G401 (cell line): ENCODE data around the gene UVRAG. TPM values are rescaled to one million over a fixed set of nuclear protein-coding genes. Genes with fewer than 3 reads are reported as not detected.

Experiments
- DNase-seq: peaks from one replicate; pipeline ENCODE4 v3.0.0-alpha.2; 2015; ENCODE audit warnings: low spot score
- in situ Hi-C: cut with HindIII; loops from 2 replicates; pipeline ENCODE4 v1.10.0; 2016; ENCODE audit warnings: low sequenced_read_pairs, mixed read lengths
- total RNA-seq: library from RNA; depleted of rRNA; stranded (reverse); fragments of >200 nt; shearing (Covaris generic); gene quantifications from 2 replicates; pipeline ENCODE4 v1.2.3, GENCODE V29; 2014; rRNA removed

The UVRAG gene
- total RNA-seq = 10.1 and 12.3 TPM in 2 replicates

GRCh38 chr11:75814677-75815344 lies at the start of gene UVRAG:
Gene UVRAG, plus strand, starts transcription at chr11:75815210. Its CDS starts 198 bp downstream, at chr11:75815408.
- in situ Hi-C loops = no loop called here
- peak; percentile 100 for DNase-seq

GRCh38 chr11:75766443-75767227 lies 48.4 kb upstream of the UVRAG start:
- no peak for DNase-seq
- in situ Hi-C loops = no loop called here

DNA sequence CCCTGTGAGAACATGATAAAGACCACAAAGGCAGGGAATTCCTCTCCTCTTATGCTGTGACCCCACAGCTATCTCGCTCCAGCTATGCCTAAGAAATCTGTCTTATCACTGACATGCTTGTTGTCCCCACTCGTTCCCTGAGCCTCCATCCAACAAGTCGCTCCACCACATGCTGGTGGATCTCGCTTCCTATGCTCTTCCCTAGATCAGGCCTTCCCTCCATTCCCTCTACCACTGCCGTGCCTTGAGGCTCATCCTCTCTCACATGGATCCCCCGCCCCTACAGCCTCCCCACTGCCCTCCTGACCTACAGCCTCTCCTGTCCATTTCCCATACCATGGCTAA lies 47.8 kb upstream of the UVRAG start:
- in situ Hi-C loops = no loop called here
- no peak for DNase-seq

GRCh38 chr11:75767793-75768111 lies 47.3 kb upstream of the UVRAG start:
- DNase-seq = no peak
- in situ Hi-C loops = no loop called here

GRCh38 chr11:75768112-75768908 lies 46.7 kb upstream of the UVRAG start, which contains the start of gene DGAT2:
Gene DGAT2, plus strand, starts transcription at chr11:75768778. Its CDS starts 214 bp downstream, at chr11:75768992.
- in situ Hi-C loops = no loop called here

GRCh38 chr11:75768909-75769771 lies 45.9 kb upstream of the UVRAG start:
- in situ Hi-C loops = no loop called here
- no peak for DNase-seq

More at GRCh38 chr11:75768112-75768908, 46.7 kb upstream of the UVRAG start, which contains the start of gene DGAT2:
- DNase-seq = peak; percentile 25

GRCh38 chr11:75770102-75770501 lies 44.9 kb upstream of the UVRAG start:
- DNase-seq = no peak
- in situ Hi-C loops = no loop called here

DNA sequence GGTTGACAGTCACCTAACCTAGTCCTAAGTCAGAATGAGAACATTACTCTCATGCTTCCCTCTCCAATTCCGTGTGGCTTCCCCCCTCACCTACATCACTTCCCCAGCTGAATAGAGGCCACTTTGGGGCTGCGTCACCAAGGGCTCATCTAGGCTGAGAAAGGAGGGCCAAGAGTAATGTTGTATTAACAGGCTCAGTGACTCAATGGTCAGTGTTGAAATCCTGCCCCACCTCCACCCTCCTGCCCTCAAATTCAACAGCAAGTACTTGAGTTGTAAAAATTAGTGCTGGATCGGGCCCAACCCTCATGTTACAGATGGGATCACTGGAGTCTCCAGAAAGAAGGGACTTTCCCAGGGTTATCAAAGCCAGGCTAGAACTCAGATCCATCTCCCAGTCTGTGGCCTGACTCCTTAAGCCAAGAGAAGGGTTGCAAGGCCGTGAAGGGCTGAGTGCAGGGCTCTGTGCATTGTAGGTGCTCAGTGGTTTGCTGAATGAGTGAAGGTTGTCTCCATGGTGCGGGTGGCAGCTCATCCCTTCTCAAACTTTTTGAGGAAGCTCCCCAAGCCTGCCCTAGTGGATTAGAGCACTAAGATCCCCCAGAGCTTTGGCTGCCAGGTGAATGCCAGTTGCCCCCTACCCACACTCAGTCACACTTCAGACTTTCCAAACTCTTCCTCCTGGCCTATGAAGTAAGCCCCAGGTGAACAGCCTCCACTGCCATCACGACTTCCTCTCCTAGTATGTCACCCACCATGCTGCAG lies 43.2 kb upstream of the UVRAG start:
- DNase-seq = no peak
- in situ Hi-C loops = no loop called here

GRCh38 chr11:75773595-75774353 lies 41.2 kb upstream of the UVRAG start:
- DNase-seq = no peak
- in situ Hi-C loops = no loop called here

- in situ Hi-C loops = no loop called here
- DNase-seq = no peak
These were observed 40.0 kb upstream of the UVRAG start for GRCh38 chr11:75775056-75775455.

GRCh38 chr11:75776546-75776945 lies 38.5 kb upstream of the UVRAG start:
- no peak for DNase-seq
- in situ Hi-C loops = no loop called here

DNA sequence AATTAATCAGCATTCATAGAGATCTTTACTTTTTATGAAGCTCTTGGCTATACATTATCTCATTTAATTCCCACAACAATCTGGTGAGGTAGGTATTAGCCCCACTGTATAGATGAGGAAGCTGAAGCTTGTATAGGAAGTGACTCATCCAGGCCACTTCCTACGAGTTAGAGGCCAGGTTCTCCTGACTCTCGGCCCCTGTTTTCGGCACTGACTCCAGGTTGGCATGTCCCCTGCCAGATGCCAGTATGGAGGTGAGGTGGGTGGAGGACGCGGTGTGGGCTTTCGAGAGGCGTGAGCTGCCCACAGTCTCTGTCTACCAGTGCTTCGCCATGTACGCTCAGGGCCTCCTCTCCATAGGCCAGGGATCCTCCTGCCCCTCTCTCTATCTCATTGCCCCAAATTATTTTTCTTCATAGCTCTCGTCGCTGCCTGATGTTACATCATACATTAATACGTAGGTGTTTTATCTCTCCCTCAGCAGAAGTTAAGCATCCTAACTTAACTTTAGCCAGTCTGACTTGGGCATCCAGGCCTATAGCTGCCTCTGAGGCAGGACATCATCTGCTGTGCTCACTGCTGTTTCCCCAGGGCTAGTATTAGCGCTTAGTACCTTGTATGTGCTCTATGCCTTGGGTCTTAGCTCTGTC lies 37.4 kb upstream of the UVRAG start:
- DNase-seq = no peak
- in situ Hi-C loops = no loop called here

- in situ Hi-C loops = no loop called here
- no peak for DNase-seq
These were observed 36.0 kb upstream of the UVRAG start for GRCh38 chr11:75778962-75779361.

DNA sequence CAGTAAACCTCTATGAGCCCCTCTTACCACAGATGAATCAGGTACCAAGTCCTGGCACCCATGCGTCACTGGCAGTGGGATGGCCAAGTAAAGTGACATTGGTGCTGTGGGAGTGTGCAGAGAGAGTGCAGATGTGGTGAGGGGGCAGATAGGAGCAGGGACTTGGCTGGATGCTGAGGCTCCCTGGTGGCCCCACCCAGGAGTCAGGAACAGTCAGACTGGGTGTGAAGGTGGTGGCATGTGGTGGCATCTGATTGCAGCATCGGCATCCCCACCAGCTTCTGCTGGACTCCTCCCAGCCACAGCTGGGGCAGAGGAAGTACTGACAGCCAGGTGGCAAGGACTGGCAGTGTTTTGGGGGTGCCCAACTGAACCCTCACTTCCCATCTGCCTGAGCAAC lies 35.0 kb upstream of the UVRAG start:
- in situ Hi-C loops = no loop called here

DNA sequence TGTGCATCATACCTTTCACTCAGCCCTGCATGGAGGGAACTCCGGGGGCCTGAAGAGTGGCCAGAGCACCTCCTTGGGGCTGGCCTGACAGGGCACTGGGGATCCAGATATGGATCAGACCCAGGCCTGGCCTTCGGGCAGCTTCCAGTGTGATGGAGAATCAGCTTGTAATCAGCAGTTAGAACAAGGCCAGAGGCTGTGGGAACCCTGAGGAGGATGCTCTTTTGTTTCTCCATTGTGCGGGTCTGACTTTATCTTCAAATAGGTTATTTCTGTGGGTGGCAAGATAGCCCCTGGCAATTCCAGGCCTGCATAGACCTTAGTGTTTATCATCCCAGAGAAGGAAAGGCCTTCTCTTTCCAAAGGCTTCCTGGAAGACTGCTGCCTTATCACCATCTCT lies 34.1 kb upstream of the UVRAG start:
- DNase-seq = no peak
- in situ Hi-C loops = no loop called here

More for the DNA sequence above, 35.0 kb upstream of the UVRAG start:
- DNase-seq = no peak

DNA sequence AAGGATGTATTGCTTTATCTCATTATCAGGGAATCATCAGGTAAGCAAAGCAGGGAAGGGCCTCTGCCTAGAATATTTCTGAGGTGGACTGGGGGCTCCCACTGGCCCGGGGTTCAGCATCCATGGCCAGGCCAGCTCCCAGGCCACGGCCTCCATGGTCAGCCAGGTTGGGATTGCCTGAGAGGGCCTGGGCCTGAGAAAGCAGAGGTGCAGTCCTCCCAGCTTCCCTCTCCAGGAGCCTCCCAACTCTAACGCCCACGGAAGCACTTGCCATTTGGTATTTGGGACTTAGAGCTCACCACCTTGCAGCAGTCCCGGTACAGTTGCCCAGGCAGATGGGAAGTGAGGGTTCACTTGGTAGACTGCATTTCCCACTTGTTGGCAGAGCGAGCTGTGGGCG lies 33.7 kb upstream of the UVRAG start:
- DNase-seq = no peak
- in situ Hi-C loops = no loop called here

DNA sequence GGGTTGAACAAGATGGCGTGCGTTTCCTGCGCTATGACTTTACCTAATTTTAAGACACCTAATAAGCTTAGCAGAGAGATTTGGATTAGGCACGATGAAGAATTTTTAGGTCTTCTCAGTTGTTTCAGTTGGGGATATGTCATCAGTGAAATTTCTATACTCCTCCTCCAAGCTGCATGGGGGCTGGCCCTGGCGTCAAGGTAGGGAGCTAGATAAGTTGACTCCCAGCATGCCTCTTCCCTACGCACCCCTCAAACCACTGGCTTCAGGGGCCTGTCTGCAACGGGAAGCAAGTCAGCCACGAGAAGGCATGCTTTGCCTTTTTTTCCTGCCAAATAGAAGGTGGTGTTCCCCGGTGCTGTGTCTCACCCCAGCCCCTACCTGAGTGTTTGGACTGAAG lies 33.2 kb upstream of the UVRAG start:
- in situ Hi-C loops = no loop called here
- DNase-seq = no peak
